GM21619 (cell line): ENCODE results near the gene STOX2.
"Not testable (repeated sequence)": the region's sequence is repeated elsewhere in the genome, so short reads cannot be mapped to it uniquely, and the experiment has no call there.

Experiments used
- ATAC-seq: cut with Tn5 transposase; IDR thresholded peaks from one replicate; pipeline ENCODE4 v1.9.1; 2021; ENCODE audit not compliant: unreplicated experiment

Gene STOX2

DNA sequence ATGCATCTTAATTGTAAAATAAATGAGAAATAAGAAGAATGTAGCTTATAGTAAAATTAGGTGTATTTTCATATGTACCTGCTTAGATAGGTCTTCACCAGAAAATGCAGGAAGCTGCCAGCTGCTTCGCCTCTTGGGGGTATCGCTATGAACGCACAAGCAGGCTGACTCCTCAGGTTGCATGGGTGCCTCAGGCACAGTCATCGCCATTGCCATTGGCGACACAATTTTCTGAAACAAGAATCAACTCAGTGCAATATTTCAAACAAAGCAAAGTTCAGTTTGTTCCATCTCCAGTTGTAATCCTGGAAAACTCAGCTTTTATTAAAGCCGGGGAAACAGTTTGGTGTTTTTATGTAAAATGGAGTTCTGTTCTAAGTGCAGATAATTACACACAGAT lies 29.7 kb downstream of the STOX2 start:
- ATAC-seq = no peak

DNA sequence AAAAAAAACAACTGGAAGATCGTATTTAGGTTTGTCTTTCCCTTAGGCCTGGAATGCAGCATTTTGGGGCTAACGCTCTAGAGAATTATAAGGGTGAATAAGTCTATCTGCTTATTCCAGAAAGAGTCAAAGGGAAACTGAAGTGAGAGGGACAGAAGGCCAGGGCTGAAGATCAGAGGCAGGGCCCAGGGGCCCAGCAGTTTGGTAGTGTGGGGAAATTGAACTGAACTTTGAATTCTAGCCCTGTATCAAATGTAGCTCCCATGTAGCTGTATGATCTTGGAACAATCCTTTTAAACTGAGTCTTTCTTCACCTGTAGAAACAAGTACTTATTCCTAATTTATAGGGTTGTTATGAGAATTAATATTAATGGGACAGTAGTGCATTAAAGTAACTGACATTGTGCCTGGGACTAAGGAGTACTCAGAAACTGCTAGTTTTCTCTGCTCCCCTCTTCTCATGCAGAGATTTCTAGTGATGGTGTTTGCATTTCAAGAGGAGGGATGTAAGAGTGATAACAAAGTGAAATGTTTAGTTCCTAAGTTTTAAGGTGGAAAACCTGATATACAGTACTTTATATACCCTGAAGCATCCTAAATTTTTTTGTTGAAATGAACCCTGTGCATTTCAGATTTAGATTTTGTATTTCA lies 30.4 kb downstream of the STOX2 start:
- ATAC-seq = no peak

DNA sequence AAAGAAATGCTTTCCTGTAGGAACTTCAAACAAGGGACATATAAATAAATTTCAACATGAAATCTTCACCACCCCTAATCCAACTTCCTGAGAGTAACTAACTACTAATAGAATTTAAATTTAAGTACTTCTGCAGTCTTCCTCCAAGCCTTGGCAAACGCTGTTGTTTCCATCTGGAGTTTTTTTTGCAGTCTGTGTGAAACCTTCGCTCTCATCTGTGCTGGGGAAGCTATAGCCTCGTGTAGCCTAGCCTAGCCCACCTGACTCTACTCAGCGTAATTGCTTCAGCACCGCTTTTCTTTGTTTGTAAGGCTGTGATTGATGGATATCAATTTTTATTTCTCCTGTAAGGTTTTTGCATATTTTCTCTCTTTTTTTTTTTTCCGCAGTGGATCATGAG lies 30.9 kb downstream of the STOX2 start:
- ATAC-seq = no peak

DNA sequence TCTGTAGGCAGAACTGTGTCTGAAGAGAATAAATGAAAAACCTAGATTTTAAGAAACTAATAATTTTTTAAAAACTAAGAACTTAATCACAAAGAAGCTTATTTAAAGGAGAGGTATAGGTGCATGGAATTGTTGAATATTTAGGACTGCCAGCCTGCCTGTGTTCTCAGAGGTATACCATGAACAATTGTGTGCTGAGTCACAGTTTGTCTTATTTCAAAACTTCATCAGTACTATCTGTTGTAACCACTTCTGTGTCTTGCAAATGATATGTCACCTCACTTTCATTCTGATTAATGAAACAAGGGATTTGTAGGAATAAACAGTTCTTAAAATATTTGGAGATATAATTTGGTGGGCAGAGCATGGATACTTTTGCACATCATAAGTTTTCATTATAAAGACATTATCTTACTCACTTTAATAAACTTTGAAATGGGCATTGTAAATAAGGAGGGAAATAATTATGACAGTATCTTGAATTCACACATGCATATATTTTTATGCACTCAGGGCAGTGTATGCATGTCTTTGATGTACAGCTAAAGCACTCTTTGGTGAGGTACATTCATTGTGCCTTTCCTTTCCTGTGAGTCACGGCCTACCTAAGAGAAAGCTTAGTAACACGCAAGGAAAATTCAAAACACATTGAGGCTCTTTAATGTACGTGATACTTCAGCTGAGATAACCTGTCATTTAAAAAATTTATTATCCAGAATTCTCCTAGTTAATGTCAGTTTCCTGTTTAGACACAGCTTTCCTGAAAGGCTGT lies 31.7 kb downstream of the STOX2 start:
- ATAC-seq = no peak

DNA sequence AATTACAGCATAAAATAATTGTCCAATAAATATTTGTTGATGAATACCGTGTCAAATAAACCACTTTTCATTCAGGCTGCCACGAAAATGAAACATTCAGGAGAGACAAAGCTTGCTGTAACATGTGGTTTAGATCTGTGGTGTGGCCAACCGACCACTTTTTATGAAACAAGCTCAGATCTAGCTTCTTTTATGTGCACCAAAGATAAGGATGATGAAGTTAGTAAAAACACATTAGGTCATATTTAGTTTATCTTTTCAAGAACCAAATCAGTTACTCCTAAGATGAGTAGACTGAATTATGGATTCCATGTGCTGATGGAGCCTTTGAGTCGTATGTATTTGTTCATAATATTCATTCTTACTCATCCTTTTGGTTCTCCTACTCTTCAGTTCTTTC lies 35.8 kb downstream of the STOX2 start:
- ATAC-seq = no peak

DNA sequence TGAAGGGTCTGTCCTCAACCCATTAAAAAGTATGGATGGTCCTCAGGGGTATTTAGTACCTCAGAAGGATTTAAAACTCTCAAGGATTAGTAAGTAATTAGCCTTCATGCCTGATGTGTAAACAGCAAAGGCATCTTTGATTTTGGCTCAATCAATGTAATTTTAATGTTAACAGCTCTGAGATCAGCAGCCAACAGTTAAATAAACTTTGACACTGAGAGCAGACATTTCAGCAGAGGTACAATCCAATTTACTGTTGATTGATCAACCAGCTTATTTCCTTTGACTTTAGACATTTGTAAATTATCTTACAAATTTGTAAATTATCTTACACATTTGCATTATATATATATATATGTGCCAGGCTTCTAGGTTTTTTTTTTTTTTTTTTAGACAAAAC lies 36.9 kb downstream of the STOX2 start:
- ATAC-seq = no peak

DNA sequence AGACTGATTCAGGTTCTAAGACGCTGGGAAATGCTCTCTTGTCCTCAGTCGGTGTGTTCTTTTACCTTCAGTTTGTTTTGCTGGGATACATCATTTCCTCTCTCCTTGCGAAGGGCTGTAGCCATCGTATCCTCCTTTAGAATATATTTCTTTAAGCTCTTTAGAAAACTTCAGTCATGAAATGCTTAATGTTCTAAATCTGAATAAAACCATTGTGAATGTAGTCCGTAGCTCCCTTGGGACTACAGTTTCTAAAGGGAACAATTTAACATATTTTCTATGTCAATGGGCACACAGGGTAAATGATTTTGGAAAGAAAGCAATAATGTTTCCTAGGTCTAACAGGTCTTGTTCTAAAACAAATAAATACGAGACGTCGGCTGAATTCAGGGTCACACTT lies 40.6 kb downstream of the STOX2 start:
- no peak for ATAC-seq

DNA sequence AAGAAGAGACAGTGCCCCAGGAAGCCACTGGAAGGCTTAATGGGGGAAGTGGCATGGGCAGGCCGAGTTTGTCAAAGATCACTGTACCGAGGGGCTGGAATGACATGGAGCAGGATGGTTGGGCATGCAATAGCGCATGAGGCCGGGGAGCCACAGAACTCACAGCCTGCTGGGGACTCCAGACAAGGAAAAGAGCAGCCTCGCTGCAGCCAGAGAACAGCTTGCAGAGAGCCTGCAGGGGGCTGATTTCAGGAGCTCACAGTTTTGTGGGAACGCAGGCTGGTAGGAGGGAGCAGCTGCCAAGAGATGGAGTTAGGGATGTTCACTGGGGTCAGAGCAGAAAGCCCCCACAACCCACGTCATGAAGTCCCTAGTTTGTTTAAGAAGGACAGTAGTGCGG lies 45.4 kb downstream of the STOX2 start:
- no peak for ATAC-seq

DNA sequence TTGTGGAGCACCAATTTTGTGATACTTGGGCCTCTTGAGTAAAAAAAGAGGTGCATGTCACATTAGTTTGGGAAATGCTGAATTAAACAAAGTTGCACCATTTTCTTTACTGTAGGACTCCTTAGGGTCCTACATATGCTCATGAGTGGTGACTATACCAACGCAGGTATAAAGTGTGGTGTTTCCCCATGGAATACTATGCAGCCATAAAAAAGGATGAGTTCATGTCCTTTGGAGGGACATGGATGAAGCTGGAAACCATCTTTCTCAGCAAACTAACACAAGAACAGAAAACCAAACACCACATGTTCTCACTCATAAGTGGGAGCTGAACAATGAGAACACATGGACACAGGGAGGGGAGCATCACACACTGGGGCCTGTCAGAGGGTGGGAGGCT lies 47.5 kb downstream of the STOX2 start:
- ATAC-seq = not testable (repeated sequence)

DNA sequence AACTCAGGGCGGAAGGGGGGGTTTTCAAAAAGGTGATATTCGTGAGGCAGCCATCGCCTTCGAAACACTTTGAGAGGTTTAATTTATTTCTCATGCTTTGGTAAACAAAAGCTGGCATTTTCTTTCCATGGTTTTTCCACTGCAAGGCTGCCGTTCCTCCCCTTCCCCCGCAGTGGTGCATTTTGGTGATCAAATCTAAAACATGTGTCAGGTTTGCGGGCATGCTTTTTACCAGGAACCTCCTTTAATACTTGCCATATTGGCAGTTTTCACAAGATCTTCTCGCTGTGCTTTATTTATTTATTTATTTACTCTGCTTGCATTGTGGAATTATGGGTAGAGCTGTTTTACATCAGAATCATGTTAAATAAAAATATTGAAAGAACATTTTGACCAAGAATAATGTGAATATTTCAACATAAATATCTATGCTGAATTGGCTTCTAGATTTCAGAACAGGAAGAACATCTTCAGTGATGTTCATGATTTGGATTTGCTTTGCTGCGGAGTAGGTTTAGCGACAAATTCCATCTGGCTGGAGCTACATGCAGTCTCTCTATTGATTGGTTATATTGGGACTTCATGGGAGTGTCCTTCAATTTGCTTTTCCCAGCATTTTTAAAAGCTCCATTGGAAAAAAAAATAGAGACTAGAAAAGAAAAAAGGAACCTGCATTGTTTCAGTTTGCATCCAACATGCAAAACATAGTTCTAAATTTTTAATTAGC lies 54.4 kb downstream of the STOX2 start:
- no peak for ATAC-seq

DNA sequence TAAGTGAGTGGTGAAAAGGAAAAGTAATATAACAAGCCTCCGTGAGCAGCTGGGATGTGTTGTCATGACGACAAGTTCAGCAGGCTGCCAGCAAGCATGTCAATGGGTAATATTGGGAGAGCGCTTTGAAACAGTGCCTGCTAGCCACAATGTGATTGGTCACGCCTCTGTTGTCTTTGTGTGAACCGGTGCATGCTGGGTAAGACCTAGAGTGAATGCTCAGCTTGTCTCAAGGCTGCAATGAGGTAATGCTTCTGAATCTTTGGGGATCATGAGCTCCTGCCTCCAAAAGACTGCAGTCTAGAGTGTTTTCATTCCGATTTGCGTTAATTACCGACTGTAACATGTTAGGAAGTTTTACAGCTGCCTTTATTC lies 54.9 kb downstream of the STOX2 start:
- no peak for ATAC-seq

DNA sequence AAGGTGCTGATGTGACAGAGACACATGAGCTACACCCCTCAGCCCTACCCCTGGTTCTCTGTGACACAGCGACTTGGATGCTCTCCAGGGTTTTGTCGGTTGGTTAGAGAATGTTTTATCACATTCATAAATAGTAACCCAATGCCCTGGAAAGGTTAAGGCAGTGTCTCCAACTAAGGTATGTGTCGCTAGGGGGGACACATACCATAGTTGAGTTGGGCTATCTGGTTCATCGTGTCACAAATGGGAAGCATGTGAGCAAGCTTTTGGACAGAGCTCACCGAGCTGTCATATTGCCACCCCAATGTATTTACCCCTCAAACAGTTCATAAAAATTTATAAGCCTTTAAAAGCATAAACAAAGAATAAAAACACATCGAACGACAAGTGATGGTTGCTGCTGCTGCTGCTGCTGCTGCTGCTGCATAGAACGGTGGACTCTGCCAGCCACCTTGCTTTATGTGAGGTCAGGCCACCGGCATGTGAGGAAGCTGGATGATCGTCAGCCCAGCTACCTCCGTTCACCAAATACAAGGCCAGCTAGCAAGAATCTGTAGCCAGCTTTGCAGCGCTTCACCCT lies 55.9 kb downstream of the STOX2 start:
- ATAC-seq = no peak

DNA sequence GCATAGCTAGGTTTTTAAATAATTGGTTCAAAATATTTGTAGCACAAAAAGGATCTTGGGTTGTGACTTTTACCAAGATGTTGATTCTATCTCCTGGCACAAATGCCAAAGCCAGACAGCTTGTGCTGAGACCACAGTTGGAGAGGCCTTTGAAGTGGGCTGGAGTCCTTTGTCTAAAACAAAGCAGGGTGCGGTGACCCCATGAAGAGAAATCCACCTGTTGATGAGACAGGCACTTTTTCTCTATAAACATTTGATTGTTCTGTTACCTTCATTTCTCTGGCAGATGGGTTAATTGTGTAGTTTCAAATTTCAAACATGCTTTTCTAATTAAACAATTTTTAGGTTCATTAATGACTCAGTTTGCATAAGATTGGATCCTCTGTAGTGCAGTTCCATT lies 56.7 kb downstream of the STOX2 start:
- ATAC-seq = no peak

DNA sequence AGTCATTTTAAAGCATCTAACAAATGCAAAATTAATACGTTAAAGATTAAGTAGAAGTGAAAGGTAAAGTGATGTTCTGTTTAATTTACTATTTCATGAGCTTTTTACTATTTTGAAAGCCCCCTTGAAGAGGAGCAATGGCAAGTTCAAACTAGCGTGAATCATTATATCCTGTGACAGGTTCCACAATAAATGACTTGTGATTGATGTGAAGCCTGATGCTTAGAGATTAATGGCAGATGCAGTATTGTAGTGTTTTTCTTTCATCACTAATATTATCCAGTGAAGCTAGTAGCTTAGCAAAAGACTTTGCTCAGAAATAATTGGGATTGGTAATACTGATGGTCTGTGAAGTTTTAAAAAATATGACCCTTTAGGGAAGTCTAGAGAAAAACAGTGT lies 57.3 kb downstream of the STOX2 start:
- ATAC-seq = no peak

DNA sequence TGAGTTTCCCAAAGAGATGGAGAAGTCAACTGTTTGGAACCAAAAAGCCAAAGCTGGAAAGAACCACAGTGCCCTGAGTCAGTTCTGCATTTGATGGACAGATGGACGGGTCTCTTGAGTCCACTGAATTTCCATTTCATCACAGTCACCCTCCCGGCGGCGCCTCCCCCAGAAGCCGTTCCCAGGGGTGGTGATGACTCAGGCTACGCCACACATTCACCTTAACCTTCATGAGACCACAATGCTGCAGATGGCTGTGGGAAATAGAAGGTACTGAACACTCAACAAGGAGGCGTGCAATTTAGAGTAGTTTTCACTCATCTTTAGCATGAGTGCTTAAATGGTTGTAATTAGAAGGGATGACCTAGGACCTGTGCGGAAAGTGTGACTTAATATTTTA lies 61.3 kb downstream of the STOX2 start:
- ATAC-seq = no peak

DNA sequence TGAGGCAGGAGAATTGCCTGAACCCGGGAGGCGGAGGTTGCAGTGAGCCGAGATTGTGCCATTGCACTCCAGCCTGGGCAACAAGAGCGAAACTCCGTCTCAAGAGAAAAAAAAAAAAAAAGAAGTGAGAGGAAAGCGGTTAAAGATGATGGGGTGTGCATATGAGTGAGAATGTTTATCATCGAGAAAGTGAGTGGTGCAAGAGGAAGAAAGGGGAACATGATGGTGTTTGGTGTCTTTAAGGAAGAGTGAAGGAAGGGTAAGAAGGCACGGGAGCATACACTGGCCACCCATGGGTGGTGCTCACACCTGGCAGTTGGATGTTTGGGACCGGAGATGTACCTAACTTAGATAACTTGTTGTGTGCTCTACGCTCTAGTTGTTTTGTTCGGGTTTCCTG lies 62.2 kb downstream of the STOX2 start:
- no peak for ATAC-seq

DNA sequence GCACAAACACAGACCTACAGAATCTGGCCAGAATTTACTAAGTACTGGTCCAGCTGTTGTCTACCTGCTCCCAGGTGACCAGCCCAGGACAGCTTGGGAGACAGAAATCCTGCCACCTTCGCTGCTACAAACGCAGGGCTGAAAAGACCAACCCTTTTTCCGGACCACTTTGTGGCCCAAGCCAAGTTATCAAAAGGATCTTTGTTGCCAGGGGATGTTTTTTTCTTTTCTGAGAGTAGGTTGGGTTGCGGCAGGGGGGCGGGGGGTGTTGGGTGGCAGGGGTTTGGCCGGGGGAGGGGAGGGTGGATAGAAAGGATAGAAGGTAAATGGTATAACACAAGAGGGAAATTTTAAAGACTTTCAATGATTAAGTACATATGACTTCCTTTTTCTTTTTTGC lies 63.4 kb downstream of the STOX2 start:
- no peak for ATAC-seq

DNA sequence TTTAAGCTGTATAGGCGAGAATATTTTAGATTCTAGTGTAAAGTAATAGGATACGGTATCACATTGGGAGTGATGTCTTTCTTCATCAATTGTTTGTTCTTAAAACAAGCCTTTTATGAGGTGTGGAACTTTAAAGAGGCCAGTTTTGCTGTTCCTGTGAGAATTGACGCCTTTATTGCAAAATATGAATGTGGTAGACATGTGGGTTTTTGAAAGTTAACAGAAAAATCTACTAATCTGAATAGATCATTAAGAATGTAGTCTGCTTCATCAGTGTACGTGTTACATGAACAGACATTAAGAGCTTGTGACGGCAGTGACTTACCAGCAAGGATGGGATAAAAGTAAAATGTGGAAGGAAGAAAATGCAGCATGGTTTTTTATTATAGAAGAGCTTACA lies 63.8 kb downstream of the STOX2 start:
- no peak for ATAC-seq

DNA sequence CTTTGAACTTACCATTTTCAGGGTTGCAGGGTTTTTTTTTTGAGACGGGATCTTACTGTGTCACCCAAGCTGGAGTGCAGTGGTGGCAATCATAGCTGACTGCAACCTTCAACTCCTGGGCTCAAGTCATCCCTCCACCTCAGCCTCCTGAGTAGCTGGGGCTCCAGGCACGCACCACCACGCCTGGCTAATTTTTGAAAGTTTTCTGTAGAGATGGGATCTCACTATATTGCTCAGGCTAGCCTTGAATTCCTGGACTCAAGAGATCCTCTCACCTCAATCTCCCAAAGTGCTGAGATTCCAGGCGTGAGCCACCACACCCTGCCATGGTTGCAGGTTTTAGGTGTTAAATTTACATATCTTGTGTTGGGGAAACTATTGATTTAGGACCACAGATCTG lies 64.5 kb downstream of the STOX2 start:
- ATAC-seq = no peak

DNA sequence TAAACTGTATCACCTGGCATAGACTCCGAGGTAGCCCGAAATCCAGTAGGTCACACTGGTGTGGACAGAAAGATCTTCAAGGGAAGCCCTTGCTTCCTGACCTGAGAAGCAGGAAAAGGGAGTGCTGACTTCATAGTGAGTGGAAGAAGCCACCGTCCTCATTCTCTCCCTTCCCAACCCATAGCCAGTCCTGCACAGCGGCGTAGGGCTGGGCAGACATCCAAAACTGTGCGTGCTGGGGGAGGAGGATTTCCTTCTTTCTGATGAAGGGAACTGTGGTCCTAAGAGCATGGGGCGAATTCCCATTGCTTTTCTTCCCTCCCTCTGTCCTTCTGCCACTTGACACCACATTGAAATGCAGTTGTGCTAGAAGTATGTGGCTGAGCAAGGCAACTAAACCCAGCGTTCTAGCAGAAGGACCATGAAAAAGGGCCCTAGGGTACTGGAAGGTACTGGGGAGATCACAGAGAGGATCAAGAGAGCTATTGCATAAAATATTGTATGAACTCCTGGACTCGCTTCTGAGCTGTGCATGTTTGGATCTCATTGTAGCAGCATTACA lies 66.9 kb downstream of the STOX2 start:
- ATAC-seq = no peak

DNA sequence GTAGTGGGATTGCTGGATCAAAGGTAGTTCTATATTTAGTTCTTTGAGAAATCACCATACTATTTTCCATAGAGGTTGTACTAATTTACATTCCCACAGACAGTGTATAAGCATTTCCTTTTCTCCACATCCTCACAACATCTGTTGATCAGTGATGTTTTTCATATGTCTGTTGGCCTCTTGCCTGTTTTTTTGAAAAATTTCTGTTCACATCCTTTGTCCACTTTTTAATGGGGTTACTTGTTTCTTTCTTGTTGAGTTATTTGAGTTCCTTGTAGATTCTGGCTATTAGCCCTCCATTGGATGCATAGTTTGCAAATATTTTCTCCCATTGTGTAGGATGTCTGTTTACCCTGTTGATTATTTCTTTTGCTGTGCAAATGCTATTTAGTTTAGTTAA lies 72.6 kb downstream of the STOX2 start:
- no peak for ATAC-seq

DNA sequence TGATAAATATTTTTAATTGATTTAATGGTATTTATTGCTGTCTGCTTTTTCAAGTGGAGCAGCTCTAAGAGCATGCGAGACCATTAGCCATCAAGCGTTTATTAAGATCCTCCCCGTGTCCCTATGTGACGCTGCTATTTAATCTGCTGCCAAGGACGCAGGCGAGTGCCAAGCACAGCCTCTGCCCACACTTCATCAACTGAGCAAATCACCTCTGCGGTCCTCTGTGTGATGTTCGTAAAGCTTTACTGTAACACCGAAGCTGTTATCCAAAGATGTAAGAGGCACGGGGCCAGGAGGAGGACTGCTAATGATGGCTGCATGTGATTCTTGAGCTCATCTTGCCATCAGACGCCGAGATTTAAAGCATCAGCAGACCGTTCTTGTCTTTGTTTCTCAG lies 79.5 kb downstream of the STOX2 start:
- no peak for ATAC-seq
